Activated CD8-positive, alpha-beta memory T cell treated with anti-CD3 and anti-CD28 coated beads for 4 hours (primary cell): ENCODE results near the gene SGSM1.
"Not testable (repeated sequence)": the region's sequence is repeated elsewhere in the genome, so short reads cannot be mapped to it uniquely, and the experiment has no call there.

Experiments used
- DNase-seq, 2 donors: peaks; one replicate each; pipeline ENCODE4 v3.0.0-alpha.2; 2020; ENCODE audit warnings: low read depth in 2 of 2

Gene SGSM1

GRCh38 chr22:24836282-24836681, 30.3 kb downstream of the SGSM1 start:
- DNase-seq, result no peak

GRCh38 chr22:24837517-24837916, 31.5 kb downstream of the SGSM1 start:
- not testable (repeated sequence) for DNase-seq

- DNase-seq, result no peak
Observed at GRCh38 chr22:24841261-24841660, 35.2 kb downstream of the SGSM1 start.

GRCh38 chr22:24843048-24843447, 37.0 kb downstream of the SGSM1 start:
- no peak for DNase-seq

GRCh38 chr22:24845041-24845898, 39.3 kb downstream of the SGSM1 start:
- DNase-seq, result no peak

- DNase-seq, result no peak
Observed at GRCh38 chr22:24847490-24847889, 41.5 kb downstream of the SGSM1 start.

GRCh38 chr22:24848559-24849168, 42.7 kb downstream of the SGSM1 start:
- no peak for DNase-seq

- no peak for DNase-seq
Observed at GRCh38 chr22:24855794-24856193, 49.8 kb downstream of the SGSM1 start.

- DNase-seq, result no peak
Observed at GRCh38 chr22:24857576-24857975, 51.6 kb downstream of the SGSM1 start.

DNA sequence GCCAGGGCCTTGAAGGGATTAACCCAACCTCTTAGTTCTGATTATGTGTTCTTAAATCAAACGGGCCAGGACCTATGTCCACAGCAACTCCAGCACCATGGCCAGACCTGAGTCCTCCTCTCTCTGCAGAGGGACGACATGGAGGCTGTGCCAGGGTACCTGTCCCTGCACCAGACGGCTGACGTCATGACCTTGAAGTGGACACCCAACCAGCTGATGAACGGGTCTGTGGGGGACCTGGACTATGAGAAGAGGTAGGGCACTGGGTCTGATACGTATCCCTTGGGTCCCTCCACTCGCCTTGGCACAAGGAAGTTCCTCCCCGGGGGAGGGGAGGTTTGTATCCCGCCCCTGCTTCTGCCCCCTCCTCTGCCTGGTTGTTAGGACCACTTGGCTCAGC, 53.6 kb downstream of the SGSM1 start:
- no peak for DNase-seq

DNA sequence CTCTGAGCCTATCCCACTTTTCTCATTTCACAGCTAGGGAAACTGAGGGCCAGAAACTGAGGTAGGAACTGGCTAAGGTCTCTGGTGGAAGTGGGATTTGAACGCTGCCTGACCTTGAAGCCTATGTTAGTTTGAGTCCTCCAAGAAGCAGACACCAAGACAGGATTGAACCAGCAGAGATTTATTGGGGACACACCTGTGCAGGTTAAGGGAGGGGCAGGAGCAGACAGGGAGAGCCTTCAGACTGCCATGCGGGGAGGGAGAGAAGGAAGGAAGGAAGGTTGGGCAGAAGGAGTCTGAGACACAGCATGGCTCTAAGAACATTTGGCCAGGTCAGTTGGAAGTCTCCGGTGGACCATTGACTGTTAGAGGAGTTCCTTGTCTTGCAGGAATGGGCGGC, 59.5 kb downstream of the SGSM1 start:
- DNase-seq, result no peak

- no peak for DNase-seq
Observed at GRCh38 chr22:24867323-24868022, 61.5 kb downstream of the SGSM1 start.

DNA sequence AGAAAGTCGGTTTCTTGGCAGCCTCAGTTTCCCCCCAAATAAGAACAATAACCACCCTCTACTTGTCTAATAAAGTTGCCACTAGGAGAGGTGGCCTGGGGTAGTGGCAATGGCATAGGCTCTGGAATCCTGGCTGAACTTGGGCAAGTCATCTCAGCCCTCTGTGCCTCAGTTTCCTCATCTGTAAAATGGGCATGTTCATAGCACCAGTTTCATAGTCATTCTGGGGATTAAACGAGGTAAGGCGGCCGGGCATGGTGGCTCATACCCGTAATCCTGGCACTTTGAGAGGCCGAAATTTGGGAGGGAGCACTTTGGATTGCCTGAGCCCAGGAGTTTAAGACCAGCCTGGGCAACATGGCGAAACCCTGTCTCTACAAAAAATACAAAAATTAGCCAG, 63.0 kb downstream of the SGSM1 start:
- DNase-seq, result no peak

DNA sequence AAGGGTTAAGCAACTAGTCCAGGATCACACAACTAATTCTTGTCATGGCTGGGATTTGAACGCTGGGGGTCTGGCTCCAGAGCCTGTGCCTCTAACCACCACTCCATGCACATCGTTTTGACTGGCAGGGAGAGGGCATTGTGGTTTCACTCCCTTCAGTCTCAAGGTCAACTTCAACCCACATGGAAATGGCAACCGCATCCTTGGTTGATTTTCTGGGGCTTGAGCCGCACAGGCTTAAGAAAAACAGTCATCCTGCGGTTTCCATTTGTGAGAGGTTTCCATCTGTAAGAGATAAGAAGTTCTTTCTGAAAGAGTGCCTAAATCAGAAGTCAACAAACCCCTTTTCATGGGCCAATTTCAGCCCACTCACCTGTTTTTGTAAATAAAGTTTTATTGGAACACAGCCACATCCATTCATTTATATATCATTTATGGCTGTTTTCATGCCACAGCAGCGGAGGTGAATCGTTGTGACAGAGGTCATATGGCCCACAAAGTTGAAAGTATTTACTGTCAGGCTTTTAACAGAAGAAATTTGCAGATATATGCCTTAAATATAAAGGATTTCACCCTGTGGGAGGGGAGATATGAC, 65.7 kb downstream of the SGSM1 start:
- no peak for DNase-seq

DNA sequence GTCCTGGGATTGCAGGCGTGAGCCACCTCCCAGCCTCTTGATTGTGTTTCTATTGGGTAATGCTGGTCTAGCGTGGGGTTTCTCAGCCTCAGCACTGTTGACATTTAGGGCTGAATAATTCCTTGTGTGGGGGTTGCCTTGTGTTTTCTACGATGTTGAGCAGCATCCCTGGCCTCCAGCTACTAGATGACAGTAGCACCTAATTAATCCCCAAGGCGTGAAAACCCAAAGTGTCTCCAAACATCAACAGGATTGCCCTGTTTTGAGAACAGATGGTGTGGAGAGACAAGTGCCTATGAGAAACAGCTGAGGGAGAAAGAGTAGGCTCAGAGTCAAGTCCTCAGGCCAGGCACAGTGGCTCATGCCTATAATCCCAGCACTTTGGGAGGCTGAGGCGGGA, 67.2 kb downstream of the SGSM1 start:
- DNase-seq, result no peak

DNA sequence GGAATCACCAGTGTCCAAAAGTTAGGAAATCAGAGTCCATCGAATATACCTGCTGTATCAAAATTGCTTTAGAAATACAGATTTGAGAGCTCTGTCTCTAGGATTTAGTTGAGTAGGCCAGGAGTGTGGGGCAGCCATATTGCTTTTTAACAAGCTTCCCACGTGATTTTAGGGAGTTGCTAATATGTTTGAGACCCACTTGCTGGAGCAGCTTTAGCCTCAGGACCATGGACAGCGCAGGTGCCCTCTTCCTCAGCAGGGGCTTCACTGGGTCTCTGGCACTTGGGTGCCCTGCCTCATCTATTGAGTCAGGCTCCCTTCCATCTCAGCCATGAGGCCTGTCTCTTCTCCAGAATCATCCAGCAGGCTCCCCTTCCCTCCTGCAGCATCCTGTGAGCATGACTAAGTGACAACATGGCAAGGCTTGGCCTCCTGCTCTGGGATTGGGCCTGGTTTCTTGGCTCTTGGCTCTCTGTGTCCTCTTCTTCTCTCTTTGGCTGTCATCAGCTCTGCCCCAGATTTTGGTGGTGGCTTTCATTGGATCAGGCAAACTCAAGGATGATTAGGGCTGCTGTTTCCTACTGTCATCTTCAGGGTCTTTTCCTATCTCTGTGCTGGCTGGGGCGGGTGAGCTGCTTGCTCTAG, 70.0 kb downstream of the SGSM1 start:
- DNase-seq, result no peak

DNA sequence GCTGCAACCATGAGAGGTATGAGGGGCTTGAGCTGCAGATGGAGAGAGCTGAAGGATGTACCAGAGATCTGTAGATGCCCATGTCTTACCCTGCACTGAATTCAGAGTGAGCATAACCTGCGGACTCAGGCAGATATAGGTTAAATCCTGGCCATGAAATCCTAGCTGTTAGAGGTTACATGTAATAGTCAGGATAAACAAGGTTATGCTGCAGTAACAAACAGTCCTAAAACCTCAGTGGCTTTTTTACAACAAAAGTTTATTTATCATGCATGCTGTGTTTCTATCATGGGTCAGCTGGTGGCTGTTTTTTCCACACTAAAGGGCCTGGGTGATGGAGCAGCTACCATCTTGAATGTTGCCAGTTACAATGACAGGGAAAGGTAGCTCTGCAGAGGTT, 70.7 kb downstream of the SGSM1 start:
- DNase-seq, result no peak

DNA sequence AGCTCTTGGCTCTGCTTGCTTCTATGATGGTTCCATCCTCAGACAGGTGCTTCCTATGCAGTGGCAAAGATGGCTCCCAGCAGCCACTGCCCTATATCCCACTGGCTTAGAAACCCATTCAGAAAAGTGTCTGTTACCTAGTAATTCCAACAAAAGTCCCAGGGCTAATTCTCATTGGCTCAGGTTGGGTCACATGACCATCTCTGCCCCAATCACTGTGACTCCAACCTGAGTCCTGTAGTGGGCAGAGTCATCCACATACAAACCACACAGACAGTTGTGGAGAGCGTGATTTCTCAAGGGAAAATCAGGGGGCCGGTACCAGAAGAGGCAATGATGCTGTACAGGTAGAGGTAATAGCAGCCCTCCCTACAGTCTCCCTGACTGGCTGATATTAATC, 73.0 kb downstream of the SGSM1 start:
- no peak for DNase-seq

DNA sequence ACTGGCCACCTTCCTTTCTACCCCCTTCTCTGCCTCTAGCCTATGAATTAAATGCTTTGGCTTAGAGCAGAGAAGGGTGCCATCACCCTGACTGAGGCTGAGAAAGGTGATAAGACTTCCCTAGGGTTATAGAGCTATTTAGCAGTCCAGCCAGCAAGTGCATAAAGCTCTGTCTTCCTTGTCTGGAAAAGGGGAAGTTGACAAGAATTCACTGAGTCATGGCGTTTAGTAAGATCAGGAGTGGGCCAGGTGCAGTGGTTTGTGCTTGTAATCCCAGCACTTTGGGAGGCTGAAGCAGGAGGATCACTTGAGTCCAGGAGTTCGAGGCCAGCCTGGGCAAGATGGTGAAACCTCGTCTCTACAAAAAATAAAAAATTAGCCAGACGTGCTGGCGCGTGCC, 77.4 kb downstream of the SGSM1 start:
- DNase-seq, result no peak

GRCh38 chr22:24887260-24887659, 81.2 kb downstream of the SGSM1 start:
- DNase-seq, result no peak

- no peak for DNase-seq
Observed at GRCh38 chr22:24893341-24894070, 87.5 kb downstream of the SGSM1 start.
